Lung microvascular endothelial cell (primary cell): Measurements from ENCODE around the gene TMEM182. TPM values are rescaled to one million over a fixed set of nuclear protein-coding genes. Genes with fewer than 3 reads are reported as not detected.

Experiments
- DNase-seq, 2 donors: peaks; one replicate each; pipeline versions ENCODE4 v3.0.0 to v3.0.0-alpha.2; 2010; ENCODE audit warnings: low read depth in 2 of 2
- total RNA-seq: library from RNA; depleted of rRNA; stranded (reverse); fragments of >200 nt; gene quantifications from 2 replicates; pipeline ENCODE4 v1.2.1, GENCODE V29; 2014

The TMEM182 gene
- total RNA-seq, 1 donor from 2014 or later, result 0.60 TPM

- peak; percentile 39 to 48 for DNase-seq
These were observed 39.4 kb downstream of the TMEM182 start for GRCh38 chr2:102801098-102801718.

DNA sequence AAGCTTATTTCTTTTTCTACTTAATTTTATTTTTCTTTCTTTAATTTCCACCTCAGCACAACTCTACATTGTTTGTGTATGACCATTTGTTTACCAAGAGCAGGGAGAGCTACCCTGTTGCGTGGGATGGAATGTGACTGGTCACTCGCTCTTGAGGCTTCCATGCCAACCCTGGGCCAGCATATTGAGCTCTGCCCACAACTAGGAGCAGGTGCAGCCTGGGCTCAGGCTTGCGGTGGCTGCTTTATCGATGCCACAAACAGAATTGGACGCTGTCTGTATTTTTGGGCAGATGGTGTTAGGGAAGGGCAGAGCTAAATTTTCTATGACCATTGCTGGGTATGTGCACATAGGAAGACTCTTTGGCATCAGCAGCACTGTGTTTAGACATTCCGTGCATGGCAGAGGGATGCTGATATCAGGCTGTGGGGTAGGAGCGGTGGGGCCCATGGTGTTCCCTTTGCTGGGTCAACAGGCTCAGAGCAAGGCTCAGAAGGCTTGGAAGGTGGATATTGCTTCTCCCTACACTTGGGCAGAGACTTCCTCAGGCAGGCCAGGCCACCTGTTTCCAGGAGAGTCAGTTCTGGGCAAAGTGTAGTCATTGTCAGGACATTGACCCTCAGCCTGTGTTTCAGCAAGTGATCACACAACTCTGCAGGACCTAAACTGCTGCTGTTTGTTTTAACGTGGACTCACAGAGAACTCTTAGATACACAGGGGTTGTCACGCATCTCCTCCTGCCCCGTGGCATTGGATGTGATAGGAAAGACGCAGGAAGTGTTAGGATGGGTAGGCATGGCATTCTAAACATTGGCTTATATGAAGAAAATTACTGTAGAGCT, 40.2 kb downstream of the TMEM182 start:
- DNase-seq, result no peak

DNA sequence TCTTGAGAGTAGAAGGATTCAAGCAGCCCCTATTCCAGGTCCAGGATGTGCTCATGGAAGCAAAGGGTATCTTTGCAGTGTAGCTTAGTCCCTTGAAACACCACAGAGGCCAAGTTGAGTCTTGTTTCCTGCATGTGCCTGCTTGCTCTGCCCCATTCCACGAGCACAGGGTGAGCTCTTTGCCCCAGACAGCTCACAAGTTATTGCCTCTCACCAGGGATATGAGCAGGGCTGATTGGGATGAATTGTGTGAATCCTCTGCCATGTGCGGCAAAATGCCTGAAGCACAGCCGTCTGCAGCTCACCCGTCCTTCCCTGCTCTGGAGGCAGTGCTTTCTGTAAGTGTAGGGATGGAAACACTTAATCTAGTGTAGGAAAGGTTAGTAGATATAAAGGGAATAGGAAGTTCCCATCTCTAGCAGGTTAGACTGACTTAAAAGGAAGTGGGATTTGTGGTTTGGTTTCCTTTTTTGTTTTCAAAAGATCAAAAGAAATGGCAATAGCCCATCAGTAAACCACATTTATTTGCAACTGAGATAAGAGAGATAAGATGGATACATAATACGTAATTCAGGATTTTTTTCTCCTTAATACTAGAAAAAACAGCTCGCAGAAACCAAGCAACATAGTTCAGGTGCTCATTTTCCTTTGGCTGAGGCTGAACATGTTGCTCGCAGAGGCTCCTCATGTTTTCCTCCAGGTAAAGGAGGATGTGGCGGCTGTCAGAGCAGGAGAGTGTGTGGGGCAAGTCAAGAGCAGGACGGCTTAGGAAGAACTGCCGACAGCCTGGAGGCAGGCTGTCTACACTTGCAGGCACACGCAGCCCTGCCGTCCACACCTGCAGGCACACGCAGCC, 41.4 kb downstream of the TMEM182 start:
- no peak for DNase-seq

DNA sequence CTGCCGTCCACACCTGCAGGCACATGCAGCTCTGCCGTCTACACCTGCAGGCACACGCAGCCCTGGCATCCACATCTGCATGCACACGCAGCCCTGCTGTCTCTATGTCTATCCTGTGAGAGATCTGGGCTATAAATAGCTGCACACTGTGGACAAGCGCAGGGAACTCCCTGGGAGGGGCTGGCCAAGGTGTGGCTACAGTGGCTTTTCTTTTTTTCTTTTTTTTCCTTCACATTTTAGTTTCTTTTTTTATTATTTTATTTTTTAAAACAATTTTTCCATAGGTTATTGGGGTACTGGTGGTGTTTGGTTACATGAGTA, 42.0 kb downstream of the TMEM182 start:
- DNase-seq, result no peak

- DNase-seq, result peak; percentile 71 to 75
These were observed 44.5 kb downstream of the TMEM182 start for GRCh38 chr2:102806250-102806837.

GRCh38 chr2:102809291-102810189, 47.7 kb downstream of the TMEM182 start:
- no peak for DNase-seq

DNA sequence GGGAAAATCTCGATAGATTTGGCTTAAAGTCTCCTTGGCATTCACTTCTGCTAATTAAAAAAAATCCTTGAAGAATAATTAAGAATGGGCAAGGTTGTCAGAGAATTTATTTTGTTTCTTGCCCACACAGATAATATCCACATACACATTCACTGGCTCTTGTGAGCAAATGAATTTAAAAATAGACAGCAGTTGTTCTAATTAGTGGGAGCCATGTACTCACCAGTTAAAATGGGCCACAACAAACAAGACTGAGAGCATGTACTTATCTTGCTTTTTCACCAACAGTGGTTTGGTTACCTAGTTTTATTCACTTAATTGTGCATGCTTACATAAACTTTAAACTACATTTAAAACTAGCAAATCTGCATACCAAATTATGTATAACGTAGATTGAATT, 53.5 kb downstream of the TMEM182 start:
- DNase-seq, result no peak

DNA sequence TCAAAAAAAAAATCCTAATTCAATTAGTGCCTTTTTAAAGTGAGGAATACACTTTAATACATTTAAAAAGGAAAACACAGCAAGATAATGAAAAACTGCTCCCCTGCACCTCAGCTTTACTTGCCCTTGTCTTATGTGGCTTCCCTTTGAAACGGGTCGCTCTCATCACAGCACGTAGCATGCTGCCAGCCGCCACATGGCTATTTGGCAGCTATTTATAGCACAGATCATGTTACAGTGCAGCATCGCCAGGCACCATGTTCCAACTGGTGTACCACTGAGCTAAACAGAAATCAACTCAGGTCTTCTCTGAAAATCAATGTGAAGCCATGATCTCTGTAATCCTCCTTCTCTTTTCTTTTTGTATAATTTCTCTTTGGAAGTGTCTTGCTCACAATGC, 65.1 kb downstream of the TMEM182 start:
- no peak for DNase-seq

GRCh38 chr2:102832789-102833188, 71.0 kb downstream of the TMEM182 start:
- no peak for DNase-seq

DNA sequence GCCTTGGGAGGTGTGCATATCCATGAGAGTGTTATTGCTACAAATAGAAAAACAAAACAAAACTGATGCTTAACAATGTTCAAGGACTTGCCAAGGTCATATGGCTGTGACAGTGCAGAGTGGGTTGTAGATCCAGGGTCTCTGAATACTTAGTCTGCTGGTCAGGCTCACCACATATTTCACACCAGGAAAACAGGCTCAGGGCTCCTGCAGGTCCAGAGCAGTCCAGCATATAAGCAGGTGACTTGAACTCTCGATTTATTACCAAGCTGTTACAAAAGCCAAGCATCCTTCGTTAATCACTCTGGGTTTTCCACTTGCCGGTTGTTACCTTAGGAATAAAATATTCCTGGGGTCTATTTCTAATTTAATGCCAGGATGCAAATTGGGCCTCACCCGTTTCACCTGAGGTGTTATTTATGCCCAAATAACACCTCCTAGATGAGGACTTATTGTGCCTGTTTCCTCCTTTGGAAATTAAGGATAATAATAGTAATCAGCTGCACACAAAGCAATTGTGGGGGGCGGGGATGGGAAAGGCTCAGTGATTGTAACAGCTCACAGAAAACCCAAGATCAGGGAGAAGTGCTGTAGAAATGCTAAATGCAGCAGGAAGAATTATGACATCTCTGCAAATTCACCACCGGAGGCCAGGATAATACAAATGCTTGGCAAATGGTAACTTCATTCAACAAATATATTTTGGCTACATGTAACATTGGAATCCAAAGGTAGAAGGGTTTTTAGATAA, 72.9 kb downstream of the TMEM182 start:
- no peak for DNase-seq

DNA sequence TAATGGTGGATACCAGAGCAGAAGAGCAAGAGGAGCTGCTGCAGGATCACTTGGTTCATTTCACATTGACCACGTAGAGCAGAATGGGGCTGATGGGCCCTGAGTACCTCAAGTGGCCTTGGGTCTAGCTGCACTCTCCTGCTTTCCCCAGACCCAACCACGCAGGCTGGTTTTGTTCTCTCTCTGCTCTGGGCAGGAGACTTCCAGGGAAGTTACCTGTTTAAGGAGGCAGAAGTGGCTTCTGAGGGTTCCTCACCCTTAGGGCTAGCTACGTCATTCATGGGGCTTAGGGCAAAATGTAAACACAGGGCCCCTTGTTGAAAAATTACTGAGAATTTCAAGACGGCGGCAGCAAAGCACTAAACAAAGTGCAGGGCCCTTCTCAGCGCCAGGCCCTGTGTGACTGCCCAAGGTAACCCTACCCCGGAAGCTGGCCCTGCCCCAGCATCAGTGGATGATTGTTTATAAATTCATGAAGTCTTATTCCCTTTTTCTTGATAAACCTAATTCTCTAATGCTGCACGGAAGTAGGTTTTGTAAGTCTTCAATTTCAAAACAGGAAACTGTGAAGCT, 75.9 kb downstream of the TMEM182 start:
- no peak for DNase-seq

- peak; percentile 37 to 49 for DNase-seq
These were observed 78.0 kb downstream of the TMEM182 start for GRCh38 chr2:102839668-102840388.

DNA sequence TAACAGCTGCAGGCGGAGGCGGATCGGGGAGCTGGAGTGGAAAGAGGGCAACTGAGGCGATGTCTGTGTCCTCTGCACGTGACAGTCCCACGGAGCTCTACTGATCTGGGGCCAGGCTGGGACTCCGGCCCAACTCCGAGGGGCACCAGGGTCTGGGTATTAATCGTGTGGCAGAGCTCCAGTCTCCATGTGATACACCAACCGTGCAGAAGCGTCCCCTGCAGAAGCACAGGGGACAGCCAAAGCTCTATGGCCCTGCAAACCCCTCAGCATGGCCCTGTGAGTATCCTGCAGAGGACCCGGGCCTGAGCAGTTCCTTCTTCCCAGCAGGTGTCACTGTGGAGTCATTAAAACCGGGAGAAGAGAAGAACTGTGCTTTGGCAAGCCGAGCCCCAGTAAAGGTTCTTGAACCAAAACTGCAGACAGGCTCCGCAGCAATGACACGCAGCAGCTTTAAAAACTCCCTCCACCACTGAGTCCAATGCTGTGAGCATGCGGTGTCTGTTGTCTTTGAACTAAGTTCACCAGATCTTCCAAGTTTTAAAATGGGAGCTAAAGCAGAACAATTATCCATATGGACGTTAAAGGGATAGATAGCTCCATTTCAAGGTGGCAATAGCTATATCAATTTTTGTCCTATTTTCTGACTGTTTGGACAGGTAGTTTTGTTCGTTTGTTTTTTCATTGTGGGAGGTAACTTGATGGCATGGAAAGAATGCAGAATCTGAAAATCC, 79.4 kb downstream of the TMEM182 start:
- DNase-seq, result peak; percentile 57 to 60

GRCh38 chr2:102843764-102844443, 82.1 kb downstream of the TMEM182 start:
- no peak for DNase-seq

- no peak for DNase-seq
These were observed 83.1 kb downstream of the TMEM182 start for GRCh38 chr2:102844911-102845310.

DNA sequence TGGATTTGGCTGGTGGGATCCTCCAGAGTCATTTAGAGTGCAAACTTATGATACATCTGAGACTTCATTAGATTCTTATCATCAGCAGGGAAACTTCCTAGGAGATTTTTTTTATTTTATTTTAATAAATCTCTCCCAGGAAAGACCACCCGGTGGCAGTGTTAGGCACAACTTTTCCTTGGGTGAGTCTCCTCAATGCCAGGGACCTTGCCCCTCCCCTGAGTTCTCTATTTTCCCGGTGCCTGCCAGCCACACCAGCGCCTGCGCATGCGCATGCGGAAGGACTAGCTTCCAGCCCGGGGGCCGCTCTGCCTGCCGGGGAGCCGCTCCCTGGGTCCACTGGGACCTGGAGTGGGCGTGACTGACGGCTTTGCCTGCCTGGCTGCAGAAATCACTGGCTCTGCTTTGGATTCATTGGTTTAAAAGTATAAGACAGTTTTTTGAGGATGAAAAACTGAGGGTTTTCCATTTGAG, 86.6 kb downstream of the TMEM182 start:
- DNase-seq, result peak; percentile 2 to 4

DNA sequence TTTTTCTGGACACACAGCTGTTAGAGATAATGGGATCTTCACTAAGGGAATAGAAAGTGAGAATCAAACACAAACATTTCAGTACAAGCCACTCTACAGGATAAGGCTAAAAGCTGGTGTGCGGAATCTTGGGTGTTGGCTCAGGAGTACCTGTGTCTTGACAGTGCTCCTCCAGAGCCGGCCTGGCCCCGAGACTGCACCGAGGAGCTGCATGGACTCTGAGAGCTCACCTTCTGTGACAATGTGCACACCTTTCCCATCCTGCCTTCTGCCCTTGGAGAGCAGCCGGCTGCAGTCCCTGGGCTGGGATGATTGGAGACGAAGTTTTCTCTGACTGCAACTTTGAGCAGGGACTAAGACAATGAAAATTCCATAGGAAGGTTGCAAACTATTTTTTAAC, 89.1 kb downstream of the TMEM182 start:
- no peak for DNase-seq

- DNase-seq, result no peak
These were observed 91.0 kb downstream of the TMEM182 start for GRCh38 chr2:102852867-102853266.
